Astrocyte (in vitro differentiated cells and primary cell): ENCODE results near the gene GORASP2.

Source experiments
- EZH2 ChIP-seq: IDR thresholded peaks from 2 replicates; pipeline ENCODE4 v1.6.1; 2012; ENCODE audit warnings: mild to moderate bottlenecking, low read length, inconsistent platforms; ENCODE audit not compliant: insufficient read depth
- TF ChIP-seq, protein P1 (sequence below): IDR thresholded peaks from 2 replicates; pipeline ENCODE4 v1.5.1; 2011; ENCODE audit warnings: low read depth, mild to moderate bottlenecking, inconsistent platforms, low read length, moderate library complexity; ENCODE audit not compliant: insufficient read depth

DNA sequence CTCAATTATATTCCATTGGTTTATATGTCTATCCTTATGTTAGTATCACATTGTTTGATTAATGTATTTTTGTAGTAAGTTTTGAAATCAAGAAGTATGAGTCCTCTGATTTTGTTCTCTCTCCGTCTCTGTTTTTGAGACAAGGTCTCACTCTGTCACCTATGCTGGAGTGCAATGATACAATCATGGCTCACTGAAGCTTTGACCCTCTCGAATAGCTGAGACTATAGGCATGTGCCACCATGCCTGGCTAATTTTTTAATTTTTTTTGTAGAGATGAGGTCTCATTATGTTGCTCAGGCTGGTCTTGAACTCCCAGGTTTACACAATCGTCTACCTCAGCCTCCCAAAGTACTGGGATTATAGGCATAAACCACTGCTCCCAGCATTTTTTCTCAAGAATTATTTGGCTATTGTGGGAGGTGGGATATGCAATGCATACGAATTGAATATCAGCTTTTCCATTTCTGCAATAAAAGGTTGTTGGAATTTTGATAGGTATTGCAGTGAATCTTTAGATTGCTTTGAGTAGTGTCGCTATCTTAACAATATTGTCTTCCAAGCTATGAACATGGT, 17.7 kb upstream of the GORASP2 start:
- TF ChIP-seq, protein P1, sequence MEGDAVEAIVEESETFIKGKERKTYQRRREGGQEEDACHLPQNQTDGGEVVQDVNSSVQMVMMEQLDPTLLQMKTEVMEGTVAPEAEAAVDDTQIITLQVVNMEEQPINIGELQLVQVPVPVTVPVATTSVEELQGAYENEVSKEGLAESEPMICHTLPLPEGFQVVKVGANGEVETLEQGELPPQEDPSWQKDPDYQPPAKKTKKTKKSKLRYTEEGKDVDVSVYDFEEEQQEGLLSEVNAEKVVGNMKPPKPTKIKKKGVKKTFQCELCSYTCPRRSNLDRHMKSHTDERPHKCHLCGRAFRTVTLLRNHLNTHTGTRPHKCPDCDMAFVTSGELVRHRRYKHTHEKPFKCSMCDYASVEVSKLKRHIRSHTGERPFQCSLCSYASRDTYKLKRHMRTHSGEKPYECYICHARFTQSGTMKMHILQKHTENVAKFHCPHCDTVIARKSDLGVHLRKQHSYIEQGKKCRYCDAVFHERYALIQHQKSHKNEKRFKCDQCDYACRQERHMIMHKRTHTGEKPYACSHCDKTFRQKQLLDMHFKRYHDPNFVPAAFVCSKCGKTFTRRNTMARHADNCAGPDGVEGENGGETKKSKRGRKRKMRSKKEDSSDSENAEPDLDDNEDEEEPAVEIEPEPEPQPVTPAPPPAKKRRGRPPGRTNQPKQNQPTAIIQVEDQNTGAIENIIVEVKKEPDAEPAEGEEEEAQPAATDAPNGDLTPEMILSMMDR, result no peak
- no peak for TF ChIP-seq EZH2
